OCI-LY7 (cell line): ENCODE results near the gene ACAA2. TPM values are rescaled to one million over a fixed set of nuclear protein-coding genes. Genes with fewer than 3 reads are reported as not detected.
"Not testable (repeated sequence)": the region's sequence is repeated elsewhere in the genome, so short reads cannot be mapped to it uniquely, and the experiment has no call there.

ENCODE experiments used
- BruUV-seq: library from RNA; stranded (reverse); fragments of 400-500 nt; replicated peaks from 2 replicates; lab custom pipeline; 2021; lab: Mats Ljungman, UMichigan
- CTCF ChIA-PET: fragments of 300-600 bp; sonication (Branson Sonifier 250); formaldehyde crosslinking; loops from one replicate; lab custom pipeline; 2022; ENCODE audit warnings: antibody characterized with exemption; ENCODE audit not compliant: unreplicated experiment; lab: Charles Lee
- POLR2A ChIA-PET: fragments of 300-600 bp; sonication (Branson Sonifier 250); formaldehyde crosslinking; loops from one replicate; lab custom pipeline; 2022; ENCODE audit warnings: antibody characterized with exemption; lab: Charles Lee
- DNase-seq: peaks from one replicate; pipeline ENCODE4 v3.0.0-alpha.2; 2015; ENCODE audit warnings: low spot score
- H2AFZ ChIP-seq: fragments of 200-600 bp; sonication (generic), shearing (Covaris generic); 2 replicates; pipeline ENCODE4 v1.6.1; 2014; ENCODE audit warnings: mild to moderate bottlenecking, antibody characterized with exemption, low read length, moderate library complexity
- H3K27ac ChIP-seq: fragments of 200-600 bp; sonication (generic); 2 replicates; pipeline ENCODE4 v1.5.1; 2014; ENCODE audit warnings: mixed run types, low read depth, mild to moderate bottlenecking, moderate library complexity, low read length, inconsistent platforms; ENCODE audit not compliant: poor library complexity, severe bottlenecking
- H3K36me3 ChIP-seq: fragments of 200-600 bp; sonication (generic); 2 replicates; pipeline ENCODE4 v1.6.1; 2014; ENCODE audit warnings: mild to moderate bottlenecking, antibody characterized with exemption, low read length, moderate library complexity, mixed read lengths; ENCODE audit not compliant: insufficient read depth
- H3K4me1 ChIP-seq: fragments of 200-600 bp; sonication (generic); 2 replicates; pipeline ENCODE4 v1.5.1; 2014; ENCODE audit warnings: mild to moderate bottlenecking, low read length; ENCODE audit not compliant: insufficient read depth, poor library complexity, severe bottlenecking
- H3K4me2 ChIP-seq: fragments of 200-600 bp; sonication (generic); 2 replicates; pipeline ENCODE4 v1.6.1; 2014; ENCODE audit warnings: mild to moderate bottlenecking, low read length
- H3K4me3 ChIP-seq: fragments of 200-600 bp; sonication (generic); 2 replicates; pipeline ENCODE4 v1.5.1; 2014; ENCODE audit warnings: mild to moderate bottlenecking, low read depth, low read length; ENCODE audit not compliant: poor library complexity, severe bottlenecking
- H3K79me2 ChIP-seq: fragments of 200-600 bp; sonication (generic); 2 replicates; pipeline ENCODE4 v1.6.1; 2016; ENCODE audit warnings: low read depth, mild to moderate bottlenecking, low read length, moderate library complexity, mixed read lengths; ENCODE audit not compliant: insufficient read depth
- H3K9me2 ChIP-seq: fragments of 200-600 bp; sonication (generic); 2 replicates; pipeline ENCODE4 v1.6.1; 2016; ENCODE audit warnings: mild to moderate bottlenecking, low read length, mixed read lengths; ENCODE audit not compliant: insufficient read depth
- H3K9me3 ChIP-seq: fragments of 200-600 bp; sonication (generic); 2 replicates; pipeline ENCODE4 v1.6.1; 2014; ENCODE audit warnings: mild to moderate bottlenecking, mixed run types, low read length, mixed read lengths
- H4K20me1 ChIP-seq: fragments of 200-600 bp; sonication (generic); 2 replicates; pipeline ENCODE4 v1.6.1; 2014; ENCODE audit warnings: mild to moderate bottlenecking, antibody characterized with exemption, low read length, moderate library complexity, mixed read lengths; ENCODE audit not compliant: insufficient read depth
- CTCF ChIP-seq: fragments of 200-600 bp; sonication (generic); conservative IDR thresholded peaks from 2 replicates; pipeline ENCODE4 v1.5.1; 2014; ENCODE audit warnings: mild to moderate bottlenecking, antibody characterized with exemption, low read length, moderate library complexity, mixed read lengths
- EZH2phosphoT487 ChIP-seq: fragments of 200-600 bp; sonication (generic); IDR thresholded peaks from 2 replicates; pipeline ENCODE4 v1.6.1; 2018; ENCODE audit warnings: low read depth, borderline replicate concordance, mild to moderate bottlenecking, mixed run types, antibody characterized with exemption, low read length, moderate library complexity, mixed read lengths
- intact Hi-C: fragments of 100-400 bp; cut with micrococcal nuclease; formaldehyde crosslinking; loops from one replicate; pipeline ENCODE4 v1.10.0; 2022; ENCODE audit not compliant: unreplicated experiment
- total RNA-seq, 2 experiments: library from RNA; depleted of rRNA in 1 of 2; stranded (reverse); fragments of >200 nt in 1 of 2; shearing (Covaris generic) in 1 of 2; gene quantifications; 2 replicates each; pipeline ENCODE4 v1.2.3, GENCODE V29; 2014 to 2022

The ACAA2 gene
- total RNA-seq, 2 experiments from 2014 or later, result 30.8 to 54.4 TPM

GRCh38 chr18:49795612-49796552 is 17.5 kb downstream of the ACAA2 start:
- BruUV-seq, result no TSS peak

GRCh38 chr18:49794743-49795142 is 18.6 kb downstream of the ACAA2 start:
- Histone ChIP-seq H3K79me2 (no peaks in the 10 kb centered on the region), H3K9me2 (no peaks in the 10 kb centered on the region), H2AFZ (no peak overlapping the region), H3K4me2 (no peak overlapping the region), H3K4me3 (no peak overlapping the region), H4K20me1 (no peaks in the 10 kb centered on the region), H3K9me3 (no peaks in the 10 kb centered on the region), H3K27ac (no peak overlapping the region), H3K36me3 (peaks cover 53% of the 10 kb centered on the region), H3K4me1 (no peaks in the 10 kb centered on the region)
- ChIA-PET POLR2A (no interaction called here), CTCF (no interaction called here)
- intact Hi-C loops, result no loop called here
- DNase-seq, result no peak
- TF ChIP-seq EZH2phosphoT487, result no peak
- no TSS peak for BruUV-seq

More at GRCh38 chr18:49795612-49796552, 17.5 kb downstream of the ACAA2 start:
- no peaks in the 10 kb centered on the region for H4K20me1 ChIP-seq
- intact Hi-C loops, result no loop called here
- no peaks in the 10 kb centered on the region for H3K79me2 ChIP-seq
- H3K27ac ChIP-seq, result no peak overlapping the region
- H3K9me2 ChIP-seq, result no peaks in the 10 kb centered on the region
- H3K4me3 ChIP-seq, result no peak overlapping the region
- H2AFZ ChIP-seq, result no peak overlapping the region
- no peak for DNase-seq
- no peak overlapping the region for H3K4me2 ChIP-seq
- peaks cover 43% of the 10 kb centered on the region for H3K36me3 ChIP-seq
- CTCF ChIA-PET, result no interaction called here
- H3K4me1 ChIP-seq, result no peaks in the 10 kb centered on the region
- H3K9me3 ChIP-seq, result no peaks in the 10 kb centered on the region
- POLR2A ChIA-PET, result interaction anchor here (0.6 kb wide), 1 partner anchor 1782 kb away, joined by 3 read pairs; no protein-coding TSS in a partner anchor
- TF ChIP-seq EZH2phosphoT487 (no peak), CTCF (no peak)

GRCh38 chr18:49789560-49790134 is 23.7 kb downstream of the ACAA2 start:
- intact Hi-C loops, H3K4me2 ChIP-seq, H3K79me2 ChIP-seq, H3K27ac ChIP-seq, H3K9me3 ChIP-seq, H2AFZ ChIP-seq, BruUV-seq, H3K9me2 ChIP-seq, CTCF ChIA-PET, DNase-seq, POLR2A ChIA-PET, H3K4me3 ChIP-seq, H4K20me1 ChIP-seq: not testable (repeated sequence)
- H3K36me3 ChIP-seq, result peaks cover 65% of the 10 kb centered on the region
- peaks cover 17% of the 10 kb centered on the region for H3K4me1 ChIP-seq
